Transverse colon (tissue), 4 donors: ENCODE results near the gene BPIFB2. TPM values are rescaled to one million over a fixed set of nuclear protein-coding genes. Genes with fewer than 3 reads are reported as not detected.
"Not testable (repeated sequence)": the region's sequence is repeated elsewhere in the genome, so short reads cannot be mapped to it uniquely, and the experiment has no call there.

Experiments
- DNase-seq: peaks from one replicate; pipeline ENCODE4 v3.0.0-alpha.2; 2019
- H3K27ac ChIP-seq, 4 donors: fragments of 200-600 bp; sonication (generic); 2 replicates each; pipeline ENCODE4 v1.5.1; 2016 to 2018; ENCODE audit warnings: inconsistent platforms in 4 of 4
- H3K27me3 ChIP-seq: fragments of 200-600 bp; sonication (generic); 2 replicates; pipeline ENCODE4 v1.5.1; 2017; ENCODE audit warnings: inconsistent platforms
- H3K36me3 ChIP-seq, 4 donors: fragments of 200-600 bp; sonication (generic); 2 replicates each; pipeline ENCODE4 v1.5.1; 2017 to 2019; ENCODE audit warnings: inconsistent platforms in 4 of 4
- H3K4me1 ChIP-seq, 4 donors: fragments of 200-600 bp; sonication (generic); 2 replicates each; pipeline ENCODE4 v1.5.1; 2017 to 2020; ENCODE audit warnings: inconsistent platforms in 4 of 4
- H3K4me3 ChIP-seq, 4 donors: fragments of 200-600 bp; sonication (generic); 1 replicate in 1 of 4; 2 replicates in 3 of 4; pipeline versions ENCODE4 v1.5.1 to v1.6.1; 2017 to 2019; ENCODE audit warnings: inconsistent platforms in 4 of 4
- H3K9me3 ChIP-seq, 2 donors: fragments of 200-600 bp; sonication (generic); 2 replicates each; pipeline ENCODE4 v1.5.1; 2017 to 2019; ENCODE audit warnings: inconsistent platforms in 2 of 2
- EP300 ChIP-seq: sonication (generic); formaldehyde crosslinking; IDR thresholded peaks from one replicate; pipeline ENCODE4 v1.6.1; 2017; ENCODE audit warnings: antibody characterized with exemption, low read depth
- POLR2A ChIP-seq: fragments of 450-650 bp; IDR thresholded peaks from one replicate; pipeline ENCODE4 v1.6.1; 2016; ENCODE audit warnings: antibody characterized with exemption, mild to moderate bottlenecking, moderate library complexity
- POLR2AphosphoS5 ChIP-seq, 3 donors: sonication (generic); formaldehyde crosslinking; IDR thresholded peaks; one replicate each; pipeline ENCODE4 v1.6.1; 2016; ENCODE audit warnings: antibody characterized with exemption in 3 of 3
- WGBS, 2 donors: methylation state at CpG; one replicate each; pipeline ENCODE4 v1.1.5; 2018; ENCODE audit warnings: low coverage in 1 of 2; 5-methylcytosine and 5-hydroxymethylcytosine counted together
- in situ Hi-C, 4 donors: fragments of 200-750 bp; cut with MboI; loops; one replicate each; pipeline versions ENCODE4 v1.15.0 to v1.15.1; 2017; ENCODE audit warnings: low sequenced_read_pairs in 3 of 4, low pct_ligation_motif_present in 1 of 4, low pct_unique_long_range_greater_than_20kb in 1 of 4
- intact Hi-C: fragments of 100-400 bp; cut with DNase I; formaldehyde crosslinking; loops from one replicate; pipeline ENCODE4 v1.15.1; 2023; ENCODE audit warnings: low total_unique reads
- total RNA-seq, 4 donors: library from RNA; depleted of rRNA; stranded (reverse); fragments of >200 nt; gene quantifications; one replicate each; pipeline ENCODE4 v1.1.0, GENCODE V29; 2016
- TF ChIP-seq, protein P1 (sequence below), 5 experiments: fragments of 200-600 bp in 3 of 5; fragments of 450-650 bp in 2 of 5; sonication (generic) in 3 of 5; IDR thresholded peaks; 1 replicate in 2 of 5; 2 replicates in 3 of 5; pipeline ENCODE4 v1.5.1; 2016 to 2017; ENCODE audit warnings: antibody characterized with exemption in 5 of 5, inconsistent platforms in 3 of 5, mild to moderate bottlenecking in 2 of 5, moderate library complexity in 1 of 5

Gene BPIFB2
- total RNA-seq, 4 donors from 2014 or later, result not detected

DNA sequence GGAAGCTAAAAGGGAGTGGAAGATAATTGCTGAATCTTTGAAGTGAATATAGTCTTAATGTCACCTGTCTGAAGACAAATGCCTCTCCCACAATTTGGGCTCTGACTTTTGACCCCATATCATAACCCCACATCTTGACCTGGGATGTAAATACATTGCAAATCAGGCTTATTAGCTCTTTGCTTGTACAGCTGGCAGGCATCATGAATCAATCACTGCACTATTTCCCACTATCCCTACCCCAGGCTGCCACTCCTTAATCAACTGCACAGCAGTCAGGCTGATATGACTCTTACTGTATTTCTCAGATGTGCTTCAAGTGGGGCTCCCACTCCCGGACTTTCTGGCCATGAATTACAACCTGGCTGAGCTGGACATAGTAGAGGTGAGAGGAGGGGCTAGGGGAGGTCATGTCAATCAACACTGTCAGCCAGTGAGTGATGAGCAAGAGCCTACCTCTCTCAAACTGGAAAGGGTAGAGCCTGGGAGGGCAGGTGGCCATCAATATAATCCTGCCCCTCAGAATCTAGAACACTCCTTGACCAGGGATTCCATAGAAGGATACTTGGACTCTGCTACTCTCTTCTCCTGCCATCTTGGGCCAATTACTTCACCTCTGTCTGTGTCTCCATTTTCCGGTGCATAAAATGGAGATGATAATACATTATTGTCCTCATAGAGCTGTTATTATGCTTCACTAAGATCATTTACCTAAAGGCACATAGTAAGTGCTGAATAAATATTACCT, 35.7 kb downstream of the BPIFB2 start:
- no peak overlapping the region for H3K27ac ChIP-seq
- no peaks in the 10 kb centered on the region for H3K4me1 ChIP-seq
- DNase-seq, result no peak
- intact Hi-C loops, result no loop called here
- H3K27me3 ChIP-seq, result no peaks in the 10 kb centered on the region
- H3K9me3 ChIP-seq, result peaks cover 0 to 10% of the 10 kb centered on the region in 2 donors
- in situ Hi-C loops, result no loop called here
- 25 to 52% methylated on average over 1 to 2 of the region's 2 CpGs for WGBS, 2 donors
- no peaks in the 10 kb centered on the region for H3K36me3 ChIP-seq
- no peak for TF ChIP-seq POLR2AphosphoS5 (IDR thresholded peaks at IDR 0.05)
- TF ChIP-seq EP300, result no peak
- TF ChIP-seq, protein P1, sequence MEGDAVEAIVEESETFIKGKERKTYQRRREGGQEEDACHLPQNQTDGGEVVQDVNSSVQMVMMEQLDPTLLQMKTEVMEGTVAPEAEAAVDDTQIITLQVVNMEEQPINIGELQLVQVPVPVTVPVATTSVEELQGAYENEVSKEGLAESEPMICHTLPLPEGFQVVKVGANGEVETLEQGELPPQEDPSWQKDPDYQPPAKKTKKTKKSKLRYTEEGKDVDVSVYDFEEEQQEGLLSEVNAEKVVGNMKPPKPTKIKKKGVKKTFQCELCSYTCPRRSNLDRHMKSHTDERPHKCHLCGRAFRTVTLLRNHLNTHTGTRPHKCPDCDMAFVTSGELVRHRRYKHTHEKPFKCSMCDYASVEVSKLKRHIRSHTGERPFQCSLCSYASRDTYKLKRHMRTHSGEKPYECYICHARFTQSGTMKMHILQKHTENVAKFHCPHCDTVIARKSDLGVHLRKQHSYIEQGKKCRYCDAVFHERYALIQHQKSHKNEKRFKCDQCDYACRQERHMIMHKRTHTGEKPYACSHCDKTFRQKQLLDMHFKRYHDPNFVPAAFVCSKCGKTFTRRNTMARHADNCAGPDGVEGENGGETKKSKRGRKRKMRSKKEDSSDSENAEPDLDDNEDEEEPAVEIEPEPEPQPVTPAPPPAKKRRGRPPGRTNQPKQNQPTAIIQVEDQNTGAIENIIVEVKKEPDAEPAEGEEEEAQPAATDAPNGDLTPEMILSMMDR (IDR thresholded peaks at IDR 0.05), result no peak
- TF ChIP-seq POLR2A, result no peak
- no peak overlapping the region for H3K4me3 ChIP-seq

DNA sequence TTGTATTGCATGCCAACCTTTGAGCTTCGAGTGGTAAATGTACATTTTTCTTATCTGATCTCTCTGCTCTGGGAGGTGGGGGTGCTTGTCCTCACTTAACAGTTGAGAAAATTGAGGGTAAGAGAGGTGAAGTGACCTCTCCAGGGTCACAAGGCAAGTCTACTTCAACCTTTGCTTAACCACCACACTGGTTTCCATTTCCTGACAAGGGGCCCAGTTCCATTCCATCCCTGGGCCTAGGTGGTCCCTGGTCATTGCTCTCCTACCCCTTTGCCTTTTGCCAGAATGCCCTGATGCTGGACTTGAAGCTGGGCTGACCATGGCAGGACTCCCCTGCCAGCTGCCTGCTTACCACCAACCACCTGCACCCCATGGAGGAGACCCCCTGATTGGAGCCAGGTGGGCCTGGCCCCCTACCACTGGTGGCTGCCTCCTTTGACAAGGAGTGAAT, 36.3 kb downstream of the BPIFB2 start:
- Histone ChIP-seq H3K9me3 (peaks cover 0 to 10% of the 10 kb centered on the region in 2 donors), H3K4me3 (no peak overlapping the region), H3K36me3 (no peaks in the 10 kb centered on the region), H3K4me1 (no peaks in the 10 kb centered on the region), H3K27me3 (no peaks in the 10 kb centered on the region), H3K27ac (no peak overlapping the region)
- no peak for TF ChIP-seq POLR2A
- TF ChIP-seq, protein P1 (IDR thresholded peaks at IDR 0.05), result no peak
- TF ChIP-seq POLR2AphosphoS5 (IDR thresholded peaks at IDR 0.05), result no peak
- no peak for TF ChIP-seq EP300
- in situ Hi-C loops, result no loop called here
- intact Hi-C loops, result no loop called here
- 21% methylated on average over 1 of the region's 1 CpG; no CpG with 5 or more reads in 1 of the 2 donors for WGBS, 2 donors
- no peak for DNase-seq

DNA sequence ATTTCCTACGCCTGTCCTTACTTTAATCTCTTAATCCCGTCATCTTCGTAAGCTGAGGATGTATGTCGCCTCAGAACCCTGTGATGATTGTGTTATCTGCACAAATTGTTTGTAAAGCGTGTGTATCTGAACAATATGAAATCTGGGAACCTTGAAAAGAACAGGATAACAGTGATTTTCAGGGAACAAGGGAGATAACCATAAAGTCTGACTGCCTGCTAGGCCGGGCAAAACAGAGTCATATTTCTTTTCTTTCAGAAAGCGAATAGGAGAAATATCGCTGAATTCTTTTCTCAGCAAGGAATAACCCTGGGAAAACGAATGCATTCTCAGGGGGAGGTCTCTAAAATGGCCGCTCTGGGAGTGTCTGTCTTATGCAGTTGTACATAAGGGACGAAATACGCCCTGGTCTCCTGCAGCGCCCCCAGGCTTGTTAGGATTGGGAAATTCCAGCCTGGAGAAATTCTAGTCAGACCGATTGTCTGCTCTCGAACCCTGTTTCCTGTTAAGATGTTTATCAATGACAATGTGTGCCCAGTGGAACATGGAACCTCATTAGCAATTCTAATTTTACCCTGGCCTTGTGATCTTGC, 37.7 kb downstream of the BPIFB2 start:
- H3K27ac ChIP-seq, H3K4me1 ChIP-seq, H3K4me3 ChIP-seq, H3K9me3 ChIP-seq, H3K36me3 ChIP-seq, intact Hi-C loops, H3K27me3 ChIP-seq, DNase-seq, in situ Hi-C loops: not testable (repeated sequence)
- WGBS, 2 donors, result 65 to 85% methylated on average over 4 to 15 of the region's 15 CpGs

DNA sequence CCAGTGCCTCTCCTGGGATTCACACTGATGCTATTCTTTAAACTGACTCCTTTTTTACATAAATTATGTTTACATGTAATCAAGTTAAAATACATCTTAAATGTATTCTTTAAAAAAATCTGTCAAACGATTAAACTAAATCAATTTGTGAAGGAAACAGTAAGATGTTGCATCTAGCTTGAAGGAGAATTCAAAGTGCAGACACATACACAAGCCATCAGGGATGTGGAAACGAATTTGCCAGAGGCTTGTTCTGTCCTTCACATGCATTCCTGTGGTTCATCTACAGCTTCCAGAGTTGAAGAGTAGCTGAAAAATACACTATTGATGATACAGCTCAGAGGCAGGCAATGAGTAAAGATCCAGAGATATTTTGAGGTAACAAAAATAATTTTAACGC, 38.9 kb downstream of the BPIFB2 start:
- Histone ChIP-seq H3K4me1 (no peaks in the 10 kb centered on the region), H3K27ac (no peak overlapping the region), H3K9me3 (peaks cover 0 to 10% of the 10 kb centered on the region in 2 donors), H3K4me3 (no peak overlapping the region), H3K36me3 (no peaks in the 10 kb centered on the region), H3K27me3 (no peaks in the 10 kb centered on the region)
- no peak for DNase-seq
- no peak for TF ChIP-seq EP300
- no peak for TF ChIP-seq POLR2A
- TF ChIP-seq, protein P1 (IDR thresholded peaks at IDR 0.05), result no peak
- 63 to 66% methylated on average over 3 of the region's 3 CpGs for WGBS, 2 donors
- intact Hi-C loops, result no loop called here
- in situ Hi-C loops, result no loop called here
